ENCODE results near the gene MIDN.

DNA sequence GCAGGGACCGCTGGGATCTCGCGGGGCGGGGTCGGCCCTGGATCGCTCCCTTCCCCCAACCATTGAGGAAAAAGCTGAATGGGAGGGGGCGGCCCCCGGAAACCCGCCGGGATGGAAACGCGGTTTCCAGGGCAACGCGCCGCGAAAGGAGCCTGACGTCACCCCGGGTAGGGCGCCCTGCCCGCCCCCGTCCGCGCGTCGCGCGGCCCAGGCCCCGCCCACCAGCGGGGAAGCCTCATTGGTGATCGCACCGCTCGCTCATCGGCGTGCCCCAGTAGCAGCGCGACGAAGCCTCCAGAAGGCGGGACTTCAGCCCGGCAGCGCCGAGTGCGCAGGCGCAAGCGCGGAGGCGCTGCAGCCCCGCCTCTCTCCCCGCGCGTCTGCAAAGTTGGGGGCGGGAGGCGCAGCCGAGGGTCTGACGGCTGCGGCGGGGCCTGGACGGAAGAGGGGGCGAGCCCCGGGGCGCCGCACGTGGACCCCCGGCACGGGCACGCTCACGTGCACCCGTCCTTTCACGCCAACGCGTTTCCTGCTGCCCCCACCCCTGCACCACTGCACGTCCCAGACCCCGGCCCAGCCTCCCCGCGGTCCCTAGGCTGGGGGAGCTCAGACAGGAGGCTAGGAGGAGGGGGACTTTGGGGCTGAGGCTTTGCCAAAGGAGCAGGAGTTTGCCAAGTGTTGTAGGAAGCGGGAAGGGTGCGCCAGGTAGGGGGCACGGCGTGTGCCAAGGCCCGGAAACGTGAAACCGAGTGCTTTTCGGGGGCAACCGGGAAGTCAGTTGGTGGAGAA is 12.6 kb downstream of the MIDN start:
- TF ChIP-seq CTCF (IDR thresholded peaks at IDR 0.05; ENCODE audit: low read length) (no peak), EZH2 (optimal IDR thresholded peaks at IDR 0.05; ENCODE audit: low read depth, low read length) (no peak)

Data from MM.1S (cell line).